Measurements from ENCODE around the gene ZNF133. TPM values are rescaled to one million over a fixed set of nuclear protein-coding genes. Genes with fewer than 3 reads are reported as not detected.

Gene ZNF133
- total RNA-seq, 1 experiment from 2014 or later: 16.2 TPM

GRCh38 chr20:18279242-18279641 lies 9.1 kb upstream of the ZNF133 start (continued):
- TF ChIP-seq HMGXB4 (CRISPR knock-in tag; IDR thresholded peaks at IDR 0.05): no peak

DNA sequence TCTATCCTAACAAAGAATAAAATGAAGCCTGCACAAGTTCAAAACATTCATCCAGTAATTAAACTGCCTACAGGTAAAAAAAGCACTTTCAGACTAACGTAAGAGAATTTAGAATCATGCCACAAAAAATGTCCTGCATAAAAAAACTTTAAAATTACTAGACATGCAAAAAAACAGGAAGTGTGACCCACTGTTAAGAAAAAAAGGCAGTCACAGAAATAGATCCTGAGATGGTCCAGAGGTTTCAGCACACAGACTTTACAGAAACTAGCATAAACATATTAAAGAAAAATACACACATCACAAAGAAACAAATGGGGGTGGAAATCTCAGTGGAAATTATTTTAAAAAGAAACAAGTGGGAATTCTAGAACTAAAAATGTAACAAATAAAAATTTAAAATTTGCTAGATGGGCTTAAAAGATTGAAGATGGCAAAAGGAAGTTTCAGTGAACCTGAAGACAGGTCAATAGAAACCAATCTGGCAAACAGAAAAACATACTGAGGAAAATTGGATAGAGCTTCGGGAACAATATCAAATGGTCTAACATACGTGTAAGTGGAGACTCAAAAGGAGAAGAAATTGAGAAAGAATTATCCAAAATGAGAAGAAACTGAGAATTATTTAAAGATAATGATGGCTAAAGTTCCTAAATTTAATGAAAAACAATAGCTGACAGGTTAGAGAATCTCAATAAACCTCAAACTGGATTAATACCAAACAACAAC lies 3.4 kb upstream of the ZNF133 start:
- ChIA-PET POLR2A (no interaction called here), CTCF (no interaction called here)
- ATAC-seq (no peak), DNase-seq (ENCODE audit: low spot score) (no peak)
- Mint-ChIP-seq H3K4me1 (peaks cover 9% of the 10 kb centered on the region), H3K27ac (no peak overlapping the region), H3K36me3 (peaks cover 16% of the 10 kb centered on the region), H3K27me3 (ENCODE audit: low read depth) (peaks cover 44% of the 10 kb centered on the region), H3K9me3 (peaks cover 26% of the 10 kb centered on the region), H3K4me3 (no peak overlapping the region)
- no peak for TF ChIP-seq USF2 (CRISPR knock-in tag; IDR thresholded peaks at IDR 0.05)
- no peak for TF ChIP-seq ATF6 (CRISPR knock-in tag; IDR thresholded peaks at IDR 0.05)
- TF ChIP-seq ZBTB43 (CRISPR knock-in tag; IDR thresholded peaks at IDR 0.05): no peak
- no peak for TF ChIP-seq USF1 (CRISPR knock-in tag; IDR thresholded peaks at IDR 0.05)

GRCh38 chr20:18287546-18287914 lies 797 bp upstream of the ZNF133 start:
- H3K4me1 Mint-ChIP-seq: peaks cover 12% of the 10 kb centered on the region
- H3K27ac Mint-ChIP-seq: peak overlapping the region; percentile 95
- ChIA-PET CTCF (interaction anchor here (0.5 to 1.5 kb wide), 5 partner anchors 93 to 605 kb away, joined by 3 to 8 read pairs (median 4); no protein-coding TSS in a partner anchor), POLR2A (interaction anchor here (1.4 kb wide), 2 partner anchors 36 to 179 kb away, joined by 3 to 4 read pairs; partner anchors contain the start of genes DZANK1 and POLR3F)
- H3K27me3 Mint-ChIP-seq (ENCODE audit: low read depth): peaks cover 35% of the 10 kb centered on the region
- H3K36me3 Mint-ChIP-seq: peaks cover 23% of the 10 kb centered on the region
- ATAC-seq (no peak), DNase-seq (ENCODE audit: low spot score) (no peak)
- TF ChIP-seq MAX (CRISPR knock-in tag; IDR thresholded peaks at IDR 0.05) (peak; percentile 13; the same call in 1 of the 2 replicates), JUN (CRISPR knock-in tag; IDR thresholded peaks at IDR 0.05) (no peak)
- peak overlapping the region; percentile 96 for H3K4me3 Mint-ChIP-seq
- H3K9me3 Mint-ChIP-seq: peaks cover 26% of the 10 kb centered on the region

- peak; percentile 24 for DNase-seq (ENCODE audit: low spot score)
- Mint-ChIP-seq H3K4me1 (peaks cover 12% of the 10 kb centered on the region), H3K4me3 (peak overlapping the region; percentile 96), H3K27ac (peak overlapping the region; percentile 81), H3K27me3 (ENCODE audit: low read depth) (peaks cover 25% of the 10 kb centered on the region), H3K9me3 (peaks cover 26% of the 10 kb centered on the region), H3K36me3 (peaks cover 27% of the 10 kb centered on the region)
- CTCF ChIA-PET: interaction anchor here (1.0 to 1.5 kb wide), 4 partner anchors 12 to 124 kb away, joined by 3 to 8 read pairs (median 5); no protein-coding TSS in a partner anchor
- no peak; the same call in 1 of the 2 replicates for ATAC-seq
- POLR2A ChIA-PET: interaction anchor here (0.6 to 1.4 kb wide), 4 partner anchors 35 to 219 kb away, joined by 3 to 8 read pairs (median 4); partner anchors contain the start of genes DZANK1, POLR3F and SEC23B
- TF ChIP-seq NFYB (CRISPR knock-in tag; conservative IDR thresholded peaks at IDR 0.05; ENCODE audit: low read depth) (no peak), GTF2I (CRISPR knock-in tag; conservative IDR thresholded peaks at IDR 0.05) (no peak), KAT7 (CRISPR knock-in tag; IDR thresholded peaks at IDR 0.05; ENCODE audit: borderline replicate concordance) (0 out of 2 replicates have a peak, but pooled peaks have one; percentile 5), SMAD3 (CRISPR knock-in tag; IDR thresholded peaks at IDR 0.05; ENCODE audit: borderline replicate concordance) (no peak; the same call in 1 of the 2 replicates), ZNF425 (CRISPR knock-in tag; conservative IDR thresholded peaks at IDR 0.05) (no peak), NR2C2 (CRISPR knock-in tag; IDR thresholded peaks at IDR 0.05) (no peak), HMGXB4 (CRISPR knock-in tag; IDR thresholded peaks at IDR 0.05) (no peak)
- TF ChIP-seq, protein P1, sequence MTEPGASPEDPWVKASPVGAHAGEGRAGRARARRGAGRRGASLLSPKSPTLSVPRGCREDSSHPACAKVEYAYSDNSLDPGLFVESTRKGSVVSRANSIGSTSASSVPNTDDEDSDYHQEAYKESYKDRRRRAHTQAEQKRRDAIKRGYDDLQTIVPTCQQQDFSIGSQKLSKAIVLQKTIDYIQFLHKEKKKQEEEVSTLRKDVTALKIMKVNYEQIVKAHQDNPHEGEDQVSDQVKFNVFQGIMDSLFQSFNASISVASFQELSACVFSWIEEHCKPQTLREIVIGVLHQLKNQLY (CRISPR knock-in tag; IDR thresholded peaks at IDR 0.05): no peak
Measured at GRCh38 chr20:18288749-18289267, 481 bp downstream of the ZNF133 start.

All from WTC11 (cell line).